Posterior cingulate gyrus (tissue), 11 donors: ENCODE results near the gene SYNPO.

ENCODE experiments used
- DNase-seq, 10 donors: peaks; one replicate each; pipeline versions ENCODE4 v3.0.0 to v3.0.0-alpha.2; 2020 to 2021; ENCODE audit warnings: mixed read lengths in 3 of 10
- intact Hi-C: fragments of 100-400 bp; cut with DNase I; formaldehyde crosslinking; loops from one replicate; pipeline ENCODE4 v1.15.1; 2023

SYNPO gene

DNA sequence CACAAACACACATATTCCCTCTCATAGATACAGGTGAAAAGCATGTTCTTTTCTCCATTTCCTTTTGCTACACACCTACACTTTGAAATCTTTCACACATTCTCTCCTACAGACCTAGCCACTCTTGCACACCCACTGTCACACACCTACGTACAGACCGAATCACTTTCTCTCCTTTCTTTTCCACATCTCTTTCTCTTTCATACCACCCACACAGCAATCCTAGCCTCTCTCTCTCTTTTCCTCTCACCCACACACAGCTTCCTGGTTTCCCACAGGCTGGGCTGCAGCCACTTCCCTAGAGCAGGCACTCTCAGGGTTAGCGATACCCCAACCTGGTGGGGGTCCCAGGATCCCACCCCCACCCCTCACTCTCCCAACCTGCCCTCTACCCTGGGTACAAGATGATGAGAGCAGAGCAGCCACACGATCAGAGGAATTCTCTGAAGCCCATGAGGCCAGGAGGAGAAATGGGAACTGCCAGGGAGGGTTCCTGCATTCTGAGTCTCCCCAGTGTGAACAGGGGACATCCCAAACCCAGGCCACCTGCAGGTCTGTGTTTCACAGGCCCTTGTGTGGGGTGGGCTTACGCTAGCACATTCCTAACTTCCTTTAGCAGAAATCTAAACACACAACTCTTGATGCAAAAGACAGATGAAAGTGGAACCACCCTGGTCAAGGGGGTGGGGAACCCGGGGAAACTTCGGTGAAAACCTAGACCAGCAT is 17.1 kb upstream of the SYNPO start:
- intact Hi-C loops: no loop called here
- peak in 2 of 10 donors; percentile 43 to 44 for DNase-seq

DNA sequence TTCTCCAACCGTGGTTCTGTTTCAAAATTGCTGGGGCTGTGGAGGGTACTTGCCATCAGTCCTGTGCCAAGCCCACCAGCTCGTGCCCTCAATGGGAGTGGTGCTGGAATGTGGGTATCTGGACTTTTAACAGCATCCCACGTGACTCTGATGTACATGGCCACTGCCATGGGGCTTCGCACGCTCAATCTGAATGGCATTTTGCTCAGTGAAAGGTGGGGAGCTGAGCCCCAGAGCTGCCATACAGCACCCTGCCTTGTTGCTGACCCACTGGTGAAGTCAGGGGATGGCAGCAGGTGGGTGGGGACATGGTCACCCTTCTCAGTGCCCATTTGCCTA is 16.6 kb upstream of the SYNPO start:
- DNase-seq: peak in 1 of 10 donors; percentile 19
- intact Hi-C loops: no loop called here

DNA sequence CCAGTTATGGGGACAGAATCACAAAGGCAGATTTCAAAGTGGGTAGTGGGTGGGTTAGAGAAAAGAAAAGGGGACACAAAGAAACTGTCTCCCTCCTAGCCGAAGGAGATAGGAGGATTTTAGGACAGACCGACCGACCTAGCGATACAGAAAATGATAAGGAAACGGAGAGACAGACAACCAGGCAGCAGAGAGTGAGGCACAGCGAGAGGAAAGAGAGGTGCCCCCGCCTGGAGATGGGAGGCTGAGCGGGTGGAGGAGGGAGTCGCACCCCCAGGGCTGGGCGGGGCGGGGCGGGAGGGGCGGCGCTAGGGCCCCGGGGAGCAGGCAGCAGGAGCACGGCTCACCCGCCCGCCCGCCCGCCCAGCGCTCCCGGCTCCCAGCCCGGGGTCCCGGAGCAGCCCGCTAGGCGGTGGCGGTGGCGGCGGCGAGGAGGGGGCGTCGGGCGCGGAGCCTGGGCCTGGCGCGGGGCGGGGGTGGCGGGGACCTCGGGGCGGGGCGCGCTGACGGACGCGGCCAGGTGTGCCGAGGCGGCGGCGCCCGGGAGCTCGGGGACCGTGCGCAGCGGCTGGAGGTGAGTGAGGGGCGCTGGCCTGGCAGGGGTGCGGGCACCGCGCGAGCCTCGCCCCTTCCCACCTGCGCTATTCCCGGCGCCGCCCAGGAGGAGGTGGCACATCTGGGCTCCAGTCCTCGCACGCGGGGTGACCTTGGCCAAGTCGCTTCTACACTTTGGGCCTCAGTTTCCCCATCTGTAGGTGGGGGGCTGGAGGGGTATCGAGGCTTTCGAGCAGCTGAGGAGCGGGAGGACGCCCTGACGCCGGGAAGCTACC is 15.9 kb upstream of the SYNPO start:
- intact Hi-C loops: no loop called here
- DNase-seq: peak in 4 of 10 donors; percentile 49 to 91 (median 74)

DNA sequence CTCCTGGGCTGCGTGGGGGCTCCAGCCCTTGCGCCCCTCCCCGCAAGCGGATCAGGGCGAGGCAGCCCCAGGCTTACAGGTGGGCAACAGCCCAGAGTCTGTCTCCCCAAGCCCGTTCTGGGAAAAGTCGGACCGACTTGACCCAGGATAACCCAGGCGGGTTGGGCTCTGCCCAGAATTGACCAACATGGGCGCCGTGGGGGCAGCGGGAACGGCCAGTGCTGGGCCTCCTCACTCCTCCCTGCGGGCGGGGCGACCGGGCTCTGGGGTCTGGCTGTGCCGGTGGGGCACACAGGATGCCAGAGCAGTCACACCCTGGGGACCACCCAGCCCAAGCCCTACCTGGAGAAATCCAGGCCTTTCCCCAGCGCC is 15.3 kb upstream of the SYNPO start:
- peak in 2 of 10 donors; percentile 79 to 90 for DNase-seq
- intact Hi-C loops: no loop called here

- intact Hi-C loops: no loop called here
- DNase-seq: peak in 2 of 10 donors; percentile 57 to 59
Observed at GRCh38 chr5:150625831-150626746, 14.4 kb upstream of the SYNPO start.

- peak in 2 of 10 donors; percentile 64 to 79 for DNase-seq
- intact Hi-C loops: no loop called here
Observed at GRCh38 chr5:150626853-150627276, 13.6 kb upstream of the SYNPO start.

- peak in 2 of 10 donors; percentile 30 to 59 for DNase-seq
- intact Hi-C loops: no loop called here
Observed at GRCh38 chr5:150627731-150628545, 12.5 kb upstream of the SYNPO start.

DNA sequence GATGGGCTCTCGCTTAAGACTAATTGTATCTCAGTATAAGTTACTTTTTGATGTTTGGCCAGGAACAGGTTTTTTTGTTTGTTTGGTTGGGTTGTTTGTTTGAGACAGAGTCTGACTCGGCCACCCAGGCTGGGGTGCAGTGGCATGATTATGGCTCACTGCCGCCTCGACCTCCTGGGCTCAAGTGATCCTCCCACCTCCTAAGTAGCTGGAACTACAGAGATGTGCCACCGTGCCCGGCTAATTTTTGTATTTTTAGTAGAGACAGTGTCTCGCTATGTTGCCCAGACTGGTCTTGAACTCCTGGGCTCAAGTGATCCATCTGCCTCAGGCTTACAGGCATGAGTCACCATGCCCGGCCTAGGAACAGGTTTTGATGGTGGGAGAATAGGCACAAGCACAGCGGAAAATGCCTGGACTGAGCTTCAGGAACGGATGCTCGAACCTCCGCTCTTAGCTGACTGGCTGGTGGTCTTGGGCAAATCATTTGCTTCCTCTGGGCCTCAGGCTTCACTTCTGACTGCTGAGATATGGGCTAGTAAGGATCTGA is 11.4 kb upstream of the SYNPO start:
- DNase-seq: peak in 2 of 10 donors; percentile 63 to 64
- intact Hi-C loops: no loop called here

GRCh38 chr5:150630016-150630415 is 10.4 kb upstream of the SYNPO start:
- DNase-seq: peak in 3 of 10 donors; percentile 44 to 70 (median 59)
- intact Hi-C loops: no loop called here

- intact Hi-C loops: no loop called here
- peak in 3 of 10 donors; percentile 72 to 84 (median 78) for DNase-seq
Observed at GRCh38 chr5:150630461-150631325, 9.8 kb upstream of the SYNPO start.

GRCh38 chr5:150631326-150631701 is 9.1 kb upstream of the SYNPO start:
- intact Hi-C loops: no loop called here
- peak in 2 of 10 donors; percentile 52 to 57 for DNase-seq

DNA sequence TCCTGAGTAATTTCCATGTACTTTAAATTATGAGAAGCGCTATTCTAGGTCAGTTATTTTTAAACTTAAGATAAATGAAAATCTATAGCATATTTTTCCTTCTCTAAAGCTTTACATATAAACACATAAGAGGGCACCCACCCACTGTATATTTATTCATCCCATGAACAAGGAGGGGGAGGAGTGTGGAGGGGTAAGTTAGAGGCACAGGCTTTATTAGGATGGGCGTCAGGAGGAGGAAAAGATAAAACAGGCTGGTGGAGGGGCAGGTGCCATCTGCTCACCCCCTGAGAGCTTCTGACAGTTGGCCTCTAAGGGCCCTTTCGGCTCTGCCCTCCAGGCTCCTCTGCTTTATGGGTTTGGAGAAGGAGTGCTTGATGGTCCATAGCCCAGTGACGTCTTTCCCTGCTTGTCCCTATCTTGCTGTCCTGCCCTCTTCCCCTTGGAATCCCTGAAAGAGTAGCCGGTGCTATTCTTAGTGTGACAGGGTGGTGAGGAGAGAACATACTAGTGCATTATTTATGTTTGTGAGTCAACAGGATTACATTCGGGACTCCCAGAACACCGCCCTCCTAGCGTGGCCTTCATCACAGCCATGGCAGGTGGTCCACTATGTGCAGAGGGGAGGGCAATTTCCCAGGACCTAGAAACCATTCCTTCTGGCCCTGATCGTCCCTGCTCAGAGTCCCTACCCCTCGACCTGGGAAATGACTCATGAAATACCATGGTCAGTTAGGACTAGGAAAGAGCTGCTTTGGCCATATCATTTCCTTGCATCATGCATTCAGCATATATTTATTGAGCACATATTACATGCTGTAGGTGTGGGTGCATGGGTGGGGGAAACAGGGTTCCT is 7.9 kb upstream of the SYNPO start:
- peak in 2 of 10 donors; percentile 10 to 30 for DNase-seq
- intact Hi-C loops: no loop called here

GRCh38 chr5:150633429-150633828 is 7.0 kb upstream of the SYNPO start:
- peak in 3 of 10 donors; percentile 9 to 52 (median 10) for DNase-seq
- intact Hi-C loops: no loop called here

DNA sequence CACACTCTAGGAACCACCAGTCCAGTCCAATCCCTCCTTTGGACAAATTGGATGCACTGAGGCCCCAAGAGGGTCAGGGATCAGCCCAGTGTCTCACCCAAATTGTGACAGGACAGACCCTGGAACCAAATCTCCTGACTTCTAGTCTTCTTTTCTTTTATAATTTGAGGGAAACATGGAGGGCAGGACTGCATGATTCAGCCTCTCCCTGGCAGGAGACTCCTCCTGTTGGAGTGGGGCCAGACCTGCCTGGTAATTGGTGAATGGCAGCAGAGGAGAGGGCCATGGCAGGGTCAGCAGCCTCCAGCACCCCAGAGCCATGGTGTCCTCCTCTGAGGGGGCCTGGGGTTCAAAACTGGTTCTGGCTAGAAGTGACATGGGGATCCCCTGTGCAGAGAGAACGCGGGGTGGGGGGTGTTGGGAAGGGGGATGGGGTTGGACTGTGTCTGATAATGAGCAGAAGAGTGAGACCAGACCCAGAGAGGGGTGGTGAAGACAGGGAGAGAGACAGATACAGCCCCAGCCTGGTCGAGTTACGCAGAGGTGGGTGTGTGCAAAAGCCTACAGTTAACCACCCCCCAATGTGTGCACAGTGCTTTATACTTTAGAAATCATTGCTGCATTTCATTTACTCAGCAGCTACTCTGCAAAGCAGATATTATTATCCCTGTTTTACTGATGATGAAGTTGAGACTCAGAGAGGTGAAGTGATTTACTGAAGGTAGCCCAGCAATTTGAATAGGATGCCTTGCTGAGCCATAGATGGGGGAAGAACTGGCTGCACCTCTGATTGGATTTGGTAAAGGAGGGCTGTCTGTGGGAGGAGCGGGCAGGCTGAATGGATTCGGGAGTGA is 3.8 kb upstream of the SYNPO start:
- DNase-seq: peak in 2 of 10 donors; percentile 67 to 74
- intact Hi-C loops: no loop called here

GRCh38 chr5:150637245-150638052 is 3.0 kb upstream of the SYNPO start:
- peak in 2 of 10 donors; percentile 67 to 81 for DNase-seq
- intact Hi-C loops: no loop called here

- no peak for DNase-seq
- intact Hi-C loops: no loop called here
Observed at GRCh38 chr5:150638053-150638444, 2.4 kb upstream of the SYNPO start.
